ENCODE data around the gene STRA6.

DNA sequence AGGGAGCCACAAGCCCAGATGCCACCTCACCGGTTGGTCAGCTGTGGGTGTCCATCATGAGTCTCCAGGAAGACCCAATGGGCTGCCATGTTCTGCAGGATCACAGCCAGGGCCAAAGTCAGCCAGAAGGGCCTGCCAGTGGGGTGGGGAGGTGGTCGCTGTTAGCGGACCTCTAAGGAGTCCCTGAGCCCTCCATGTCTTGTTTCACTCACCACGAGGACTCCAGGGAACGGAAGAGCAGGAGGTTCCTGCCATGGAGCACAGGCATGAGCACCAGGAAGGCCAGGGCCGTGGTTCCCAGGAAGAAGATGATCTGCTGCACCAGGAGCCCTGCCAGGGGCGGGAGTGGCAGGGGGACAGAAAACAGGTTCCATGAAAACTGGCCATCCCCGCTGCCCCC lies 20.5 kb downstream of the STRA6 start:
- TF ChIP-seq, protein P1, sequence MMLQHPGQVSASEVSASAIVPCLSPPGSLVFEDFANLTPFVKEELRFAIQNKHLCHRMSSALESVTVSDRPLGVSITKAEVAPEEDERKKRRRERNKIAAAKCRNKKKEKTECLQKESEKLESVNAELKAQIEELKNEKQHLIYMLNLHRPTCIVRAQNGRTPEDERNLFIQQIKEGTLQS (IDR thresholded peaks at IDR 0.05), result no peak
- TF ChIP-seq, protein P2, sequence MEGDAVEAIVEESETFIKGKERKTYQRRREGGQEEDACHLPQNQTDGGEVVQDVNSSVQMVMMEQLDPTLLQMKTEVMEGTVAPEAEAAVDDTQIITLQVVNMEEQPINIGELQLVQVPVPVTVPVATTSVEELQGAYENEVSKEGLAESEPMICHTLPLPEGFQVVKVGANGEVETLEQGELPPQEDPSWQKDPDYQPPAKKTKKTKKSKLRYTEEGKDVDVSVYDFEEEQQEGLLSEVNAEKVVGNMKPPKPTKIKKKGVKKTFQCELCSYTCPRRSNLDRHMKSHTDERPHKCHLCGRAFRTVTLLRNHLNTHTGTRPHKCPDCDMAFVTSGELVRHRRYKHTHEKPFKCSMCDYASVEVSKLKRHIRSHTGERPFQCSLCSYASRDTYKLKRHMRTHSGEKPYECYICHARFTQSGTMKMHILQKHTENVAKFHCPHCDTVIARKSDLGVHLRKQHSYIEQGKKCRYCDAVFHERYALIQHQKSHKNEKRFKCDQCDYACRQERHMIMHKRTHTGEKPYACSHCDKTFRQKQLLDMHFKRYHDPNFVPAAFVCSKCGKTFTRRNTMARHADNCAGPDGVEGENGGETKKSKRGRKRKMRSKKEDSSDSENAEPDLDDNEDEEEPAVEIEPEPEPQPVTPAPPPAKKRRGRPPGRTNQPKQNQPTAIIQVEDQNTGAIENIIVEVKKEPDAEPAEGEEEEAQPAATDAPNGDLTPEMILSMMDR (IDR thresholded peaks at IDR 0.05 in 2 of 3, conservative IDR thresholded peaks at IDR 0.05 in 1 of 3; ENCODE audit: borderline replicate concordance in 1 of 3, insufficient read depth in 1 of 3, low read depth in 2 of 3, low read length in 2 of 3), result no peak
- TF ChIP-seq, protein P3, sequence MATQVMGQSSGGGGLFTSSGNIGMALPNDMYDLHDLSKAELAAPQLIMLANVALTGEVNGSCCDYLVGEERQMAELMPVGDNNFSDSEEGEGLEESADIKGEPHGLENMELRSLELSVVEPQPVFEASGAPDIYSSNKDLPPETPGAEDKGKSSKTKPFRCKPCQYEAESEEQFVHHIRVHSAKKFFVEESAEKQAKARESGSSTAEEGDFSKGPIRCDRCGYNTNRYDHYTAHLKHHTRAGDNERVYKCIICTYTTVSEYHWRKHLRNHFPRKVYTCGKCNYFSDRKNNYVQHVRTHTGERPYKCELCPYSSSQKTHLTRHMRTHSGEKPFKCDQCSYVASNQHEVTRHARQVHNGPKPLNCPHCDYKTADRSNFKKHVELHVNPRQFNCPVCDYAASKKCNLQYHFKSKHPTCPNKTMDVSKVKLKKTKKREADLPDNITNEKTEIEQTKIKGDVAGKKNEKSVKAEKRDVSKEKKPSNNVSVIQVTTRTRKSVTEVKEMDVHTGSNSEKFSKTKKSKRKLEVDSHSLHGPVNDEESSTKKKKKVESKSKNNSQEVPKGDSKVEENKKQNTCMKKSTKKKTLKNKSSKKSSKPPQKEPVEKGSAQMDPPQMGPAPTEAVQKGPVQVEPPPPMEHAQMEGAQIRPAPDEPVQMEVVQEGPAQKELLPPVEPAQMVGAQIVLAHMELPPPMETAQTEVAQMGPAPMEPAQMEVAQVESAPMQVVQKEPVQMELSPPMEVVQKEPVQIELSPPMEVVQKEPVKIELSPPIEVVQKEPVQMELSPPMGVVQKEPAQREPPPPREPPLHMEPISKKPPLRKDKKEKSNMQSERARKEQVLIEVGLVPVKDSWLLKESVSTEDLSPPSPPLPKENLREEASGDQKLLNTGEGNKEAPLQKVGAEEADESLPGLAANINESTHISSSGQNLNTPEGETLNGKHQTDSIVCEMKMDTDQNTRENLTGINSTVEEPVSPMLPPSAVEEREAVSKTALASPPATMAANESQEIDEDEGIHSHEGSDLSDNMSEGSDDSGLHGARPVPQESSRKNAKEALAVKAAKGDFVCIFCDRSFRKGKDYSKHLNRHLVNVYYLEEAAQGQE (IDR thresholded peaks at IDR 0.05; ENCODE audit: low read depth), result no peak
- TF ChIP-seq RAD21 (IDR thresholded peaks at IDR 0.05; ENCODE audit: low read depth), result no peak
- TF ChIP-seq FOSL1 (IDR thresholded peaks at IDR 0.05; ENCODE audit: low read depth), result no peak

All from HCT116 (cell line).